Neural crest cell (in vitro differentiated cells): ENCODE data around the gene M6PR. TPM values are rescaled to one million over a fixed set of nuclear protein-coding genes. Genes with fewer than 3 reads are reported as not detected.

Source experiments
- DNase-seq: peaks from one replicate; pipeline ENCODE4 v3.0.0; 2021; ENCODE audit warnings: low read depth, mixed read lengths, low spot score
- H3K27ac Mint-ChIP-seq: one replicate; pipeline ENCODE4 v1.8.0; 2021; ENCODE audit warnings: mild to moderate bottlenecking, mixed read lengths; ENCODE audit not compliant: unreplicated experiment
- H3K27me3 Mint-ChIP-seq: 2 replicates; pipeline ENCODE4 v1.8.0; 2021; ENCODE audit warnings: low read depth, mild to moderate bottlenecking, mixed read lengths
- H3K36me3 Mint-ChIP-seq: 2 replicates; pipeline ENCODE4 v1.8.0; 2021; ENCODE audit warnings: low read depth, mild to moderate bottlenecking, mixed read lengths
- H3K4me1 Mint-ChIP-seq: 2 replicates; pipeline ENCODE4 v1.8.0; 2021; ENCODE audit warnings: mixed read lengths
- H3K4me3 Mint-ChIP-seq: one replicate; pipeline ENCODE4 v1.8.0; 2021; ENCODE audit warnings: mild to moderate bottlenecking, mixed read lengths
- H3K9me3 Mint-ChIP-seq: 2 replicates; pipeline ENCODE4 v1.8.0; 2021; ENCODE audit warnings: mixed read lengths
- total RNA-seq: library from RNA; stranded (reverse); gene quantifications from 2 replicates; pipeline ENCODE4 v1.2.1, GENCODE V29; 2021
- TF ChIP-seq, protein P1 (sequence below): fragments of 200-600 bp; sonication (generic); conservative IDR thresholded peaks from 2 replicates; pipeline ENCODE4 v1.5.0; 2021; ENCODE audit warnings: antibody characterized with exemption, mild to moderate bottlenecking

Gene M6PR
- total RNA-seq, 1 donor from 2014 or later, result 143 TPM

DNA sequence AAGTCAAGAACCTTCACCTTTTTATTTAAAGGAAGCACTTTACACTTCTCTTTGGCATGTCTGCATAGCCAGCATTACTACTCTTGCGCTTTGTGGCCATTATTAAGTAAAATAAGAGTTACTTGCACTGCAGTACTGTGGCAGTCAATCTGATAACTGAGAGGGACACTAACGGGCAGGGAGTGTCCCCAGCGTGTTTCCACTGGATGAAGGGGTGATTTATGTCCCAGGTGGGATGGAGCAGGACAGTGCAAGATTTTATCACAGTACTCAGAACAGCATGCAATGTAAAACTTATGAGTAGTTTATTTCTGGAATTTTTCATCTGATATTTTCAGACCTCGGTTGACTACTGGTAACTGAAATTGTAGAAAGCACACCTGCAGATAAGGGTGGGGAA, 8.1 kb upstream of the M6PR start:
- Mint-ChIP-seq H3K4me1 (no peaks in the 10 kb centered on the region), H3K27me3 (no peaks in the 10 kb centered on the region), H3K27ac (no peak overlapping the region), H3K9me3 (peaks cover 9% of the 10 kb centered on the region), H3K36me3 (peaks cover 44% of the 10 kb centered on the region), H3K4me3 (no peak overlapping the region)
- no peak for DNase-seq
- TF ChIP-seq, protein P1, sequence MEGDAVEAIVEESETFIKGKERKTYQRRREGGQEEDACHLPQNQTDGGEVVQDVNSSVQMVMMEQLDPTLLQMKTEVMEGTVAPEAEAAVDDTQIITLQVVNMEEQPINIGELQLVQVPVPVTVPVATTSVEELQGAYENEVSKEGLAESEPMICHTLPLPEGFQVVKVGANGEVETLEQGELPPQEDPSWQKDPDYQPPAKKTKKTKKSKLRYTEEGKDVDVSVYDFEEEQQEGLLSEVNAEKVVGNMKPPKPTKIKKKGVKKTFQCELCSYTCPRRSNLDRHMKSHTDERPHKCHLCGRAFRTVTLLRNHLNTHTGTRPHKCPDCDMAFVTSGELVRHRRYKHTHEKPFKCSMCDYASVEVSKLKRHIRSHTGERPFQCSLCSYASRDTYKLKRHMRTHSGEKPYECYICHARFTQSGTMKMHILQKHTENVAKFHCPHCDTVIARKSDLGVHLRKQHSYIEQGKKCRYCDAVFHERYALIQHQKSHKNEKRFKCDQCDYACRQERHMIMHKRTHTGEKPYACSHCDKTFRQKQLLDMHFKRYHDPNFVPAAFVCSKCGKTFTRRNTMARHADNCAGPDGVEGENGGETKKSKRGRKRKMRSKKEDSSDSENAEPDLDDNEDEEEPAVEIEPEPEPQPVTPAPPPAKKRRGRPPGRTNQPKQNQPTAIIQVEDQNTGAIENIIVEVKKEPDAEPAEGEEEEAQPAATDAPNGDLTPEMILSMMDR, result no peak

DNA sequence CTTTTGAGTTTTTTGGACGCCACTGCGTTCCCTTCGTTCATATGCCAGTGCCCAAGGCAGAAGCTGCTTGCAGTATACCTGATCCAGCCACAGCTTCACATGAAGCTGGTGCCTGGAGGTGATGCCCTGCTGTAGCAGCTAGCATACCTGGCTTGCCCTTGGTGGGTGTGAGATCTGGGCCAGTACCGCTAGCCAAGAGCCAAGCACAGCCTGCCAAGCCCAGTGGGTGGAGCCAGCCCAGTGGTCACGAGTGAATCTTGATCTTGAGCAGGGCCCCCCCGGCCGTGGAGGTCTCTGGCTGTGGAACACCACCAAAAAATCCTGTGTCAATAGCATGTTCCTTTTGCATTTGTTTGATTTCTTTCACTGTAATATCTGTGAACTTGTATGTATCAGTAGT, 7.3 kb upstream of the M6PR start:
- Mint-ChIP-seq H3K9me3 (peaks cover 10% of the 10 kb centered on the region), H3K27me3 (no peaks in the 10 kb centered on the region), H3K4me1 (no peaks in the 10 kb centered on the region), H3K4me3 (no peak overlapping the region), H3K27ac (no peak overlapping the region), H3K36me3 (peaks cover 41% of the 10 kb centered on the region)
- TF ChIP-seq, protein P1, result no peak
- no peak for DNase-seq

GRCh38 chr12:8956073-8956472, 6.6 kb upstream of the M6PR start:
- H3K9me3 Mint-ChIP-seq, result peaks cover 10% of the 10 kb centered on the region
- no peak for DNase-seq

GRCh38 chr12:8953773-8954402, 4.4 kb upstream of the M6PR start:
- TF ChIP-seq, protein P1, result no peak
- Mint-ChIP-seq H3K27ac (no peak overlapping the region), H3K4me3 (peak overlapping the region; percentile 61), H3K9me3 (peaks cover 10% of the 10 kb centered on the region), H3K27me3 (no peaks in the 10 kb centered on the region), H3K36me3 (peaks cover 28% of the 10 kb centered on the region), H3K4me1 (peaks cover 18% of the 10 kb centered on the region)
- no peak for DNase-seq

More at GRCh38 chr12:8956073-8956472, 6.6 kb upstream of the M6PR start:
- H3K27me3 Mint-ChIP-seq, result no peaks in the 10 kb centered on the region
- no peak overlapping the region for H3K27ac Mint-ChIP-seq
- no peak overlapping the region for H3K4me3 Mint-ChIP-seq
- TF ChIP-seq, protein P1, result no peak
- H3K4me1 Mint-ChIP-seq, result no peaks in the 10 kb centered on the region
- peaks cover 38% of the 10 kb centered on the region for H3K36me3 Mint-ChIP-seq

DNA sequence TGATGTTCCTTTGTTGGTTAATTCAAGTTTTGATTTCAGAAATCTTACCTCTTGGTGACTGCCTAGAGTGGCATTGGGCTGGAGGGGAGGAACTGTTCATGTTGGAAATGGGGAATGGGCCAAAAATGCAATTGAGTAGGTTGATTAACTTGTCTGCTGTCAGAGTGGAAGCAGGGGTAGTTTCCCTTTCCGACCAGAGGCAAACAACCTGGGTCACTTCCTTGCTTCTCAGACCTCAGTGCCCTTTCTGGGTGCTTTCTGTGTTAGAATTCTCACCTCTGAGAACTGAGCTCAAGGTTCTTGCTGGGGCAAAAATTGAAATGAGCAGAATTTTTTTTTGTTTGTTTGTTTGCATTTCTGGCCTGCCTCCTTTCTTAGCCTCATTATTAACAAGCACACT, 2.3 kb upstream of the M6PR start:
- TF ChIP-seq, protein P1, result no peak
- H3K9me3 Mint-ChIP-seq, result peaks cover 10% of the 10 kb centered on the region
- no peak overlapping the region for H3K27ac Mint-ChIP-seq
- H3K27me3 Mint-ChIP-seq, result no peaks in the 10 kb centered on the region
- peak overlapping the region; percentile 74 for H3K4me3 Mint-ChIP-seq
- no peak for DNase-seq
- H3K4me1 Mint-ChIP-seq, result peaks cover 35% of the 10 kb centered on the region
- H3K36me3 Mint-ChIP-seq, result peaks cover 20% of the 10 kb centered on the region
